CD4-positive, alpha-beta memory T cell (primary cell): ENCODE results near the gene KCNE3. TPM values are rescaled to one million over a fixed set of nuclear protein-coding genes. Genes with fewer than 3 reads are reported as not detected.

Experiments
- CTCF ChIA-PET: fragments of 350-600 bp; sonication (Branson Sonifier 250); formaldehyde crosslinking; loops from one replicate; lab custom pipeline; 2021; ENCODE audit warnings: inconsistent platforms; ENCODE audit not compliant: partially characterized antibody; lab: Charles Lee
- POLR2A ChIA-PET: fragments of 350-600 bp; sonication (Branson Sonifier 250); formaldehyde crosslinking; loops from one replicate; lab custom pipeline; 2021; ENCODE audit not compliant: partially characterized antibody; lab: Charles Lee
- DNase-seq, 5 donors: peaks; one replicate each; pipeline versions ENCODE4 v3.0.0 to v3.0.0-alpha.2; 2020 to 2022; ENCODE audit warnings: mixed read lengths in 1 of 5
- H3K27ac ChIP-seq: one replicate; pipeline ENCODE4 v1.7.0; 2013; ENCODE audit warnings: low read depth, low read length
- H3K27me3 ChIP-seq: 2 replicates; pipeline ENCODE4 v1.7.0; 2013; ENCODE audit warnings: mild to moderate bottlenecking, low read length, moderate library complexity; ENCODE audit not compliant: insufficient read depth
- H3K36me3 ChIP-seq: 2 replicates; pipeline ENCODE4 v1.7.0; 2013; ENCODE audit warnings: mild to moderate bottlenecking, low read length, moderate library complexity; ENCODE audit not compliant: insufficient read depth
- H3K4me1 ChIP-seq: 2 replicates; pipeline ENCODE4 v1.7.0; 2013; ENCODE audit warnings: mild to moderate bottlenecking, low read length, moderate library complexity; ENCODE audit not compliant: insufficient read depth
- H3K4me3 ChIP-seq, 2 donors: one replicate each; pipeline ENCODE4 v1.7.0; 2013; ENCODE audit warnings: low read length in 2 of 2, mild to moderate bottlenecking in 1 of 2
- H3K9me3 ChIP-seq, 2 donors: one replicate each; pipeline ENCODE4 v1.7.0; 2013; ENCODE audit warnings: low read length in 2 of 2, control low read depth in 1 of 2; ENCODE audit not compliant: control insufficient read depth in 1 of 2
- H3K27ac Mint-ChIP-seq, 7 donors: one replicate each; pipeline ENCODE4 v1.8.0; 2020 to 2021; ENCODE audit warnings: mixed read lengths in 7 of 7, mild to moderate bottlenecking in 6 of 7, inconsistent platforms in 3 of 7, moderate library complexity in 3 of 7
- H3K27me3 Mint-ChIP-seq, 2 donors: one replicate each; pipeline ENCODE4 v1.8.0; 2020 to 2021; ENCODE audit warnings: mixed read lengths in 2 of 2
- H3K36me3 Mint-ChIP-seq, 2 donors: one replicate each; pipeline ENCODE4 v1.8.0; 2020 to 2021; ENCODE audit warnings: mixed read lengths in 2 of 2, inconsistent platforms in 1 of 2, mild to moderate bottlenecking in 1 of 2
- H3K4me1 Mint-ChIP-seq, 4 donors: one replicate each; pipeline ENCODE4 v1.8.0; 2020 to 2021; ENCODE audit warnings: mixed read lengths in 4 of 4, mild to moderate bottlenecking in 1 of 4
- H3K4me3 Mint-ChIP-seq, 8 donors: one replicate each; pipeline ENCODE4 v1.8.0; 2020 to 2021; ENCODE audit warnings: mixed read lengths in 8 of 8, mild to moderate bottlenecking in 7 of 8, moderate library complexity in 6 of 8, inconsistent platforms in 3 of 8
- H3K9me3 Mint-ChIP-seq, 8 donors: one replicate each; pipeline ENCODE4 v1.8.0; 2020 to 2021; ENCODE audit warnings: mixed read lengths in 8 of 8, mild to moderate bottlenecking in 5 of 8, inconsistent platforms in 3 of 8, moderate library complexity in 1 of 8
- intact Hi-C: fragments of 100-400 bp; cut with micrococcal nuclease; formaldehyde crosslinking; loops from one replicate; pipeline ENCODE4 v1.15.1; 2023
- polyA plus RNA-seq, 2 donors: library from polyadenylated mRNA; unstranded; fragments of 300-500 nt; fragmentation: Illumina TruSeq; gene quantifications; one replicate each; pipeline ENCODE4 v1.2.3, GENCODE V29; 2021
- total RNA-seq, 2 experiments: library from RNA; stranded (reverse); gene quantifications; one replicate each; pipeline ENCODE4 v1.2.3, GENCODE V29; 2021

Gene KCNE3, protein sequence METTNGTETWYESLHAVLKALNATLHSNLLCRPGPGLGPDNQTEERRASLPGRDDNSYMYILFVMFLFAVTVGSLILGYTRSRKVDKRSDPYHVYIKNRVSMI
- total RNA-seq (under 1 TPM in 1 of 2 experiments, not detected in 1; 0.28 TPM), polyA plus RNA-seq (not detected)

GRCh38 chr11:74466916-74467885 lies at the start of gene KCNE3:
KCNE3 (minus strand) TSS chr11:74467549; CDS start chr11:74457563, 9,986 bp downstream.
- Mint-ChIP-seq H3K27me3 (peaks cover 36 to 42% of the 10 kb centered on the region in 2 donors), H3K27ac (peak within 1 kb of the TSS in 1 of 7 donors; percentile 35), H3K9me3 (no peaks in the 10 kb centered on the region), H3K4me3 (peak within 1 kb of the TSS in 3 of 8 donors; percentile 26 to 47 (median 29)), H3K4me1 (peaks cover 0 to 8% (median 3%) of the 10 kb centered on the region in 4 donors), H3K36me3 (no peaks in the 10 kb centered on the region)
- Histone ChIP-seq H3K4me1 (no peaks in the 10 kb centered on the region), H3K27me3 (no peaks in the 10 kb centered on the region), H3K9me3 (no peaks in the 10 kb centered on the region), H3K27ac (no peak within 1 kb of the TSS), H3K36me3 (no peaks in the 10 kb centered on the region), H3K4me3 (no peak within 1 kb of the TSS)
- ChIA-PET POLR2A (no interaction called here), CTCF (interaction anchor here (1.5 kb wide), 1 partner anchor 14 kb away, joined by 5 read pairs; no protein-coding TSS in a partner anchor)
- intact Hi-C loops, result no loop called here
- DNase-seq, result no peak

GRCh38 chr11:74507582-74507981 lies 40.2 kb upstream of the KCNE3 start:
- Histone ChIP-seq H3K4me3 (no peak overlapping the region), H3K36me3 (no peaks in the 10 kb centered on the region), H3K27me3 (no peaks in the 10 kb centered on the region), H3K4me1 (no peaks in the 10 kb centered on the region), H3K9me3 (no peaks in the 10 kb centered on the region), H3K27ac (no peak overlapping the region)
- ChIA-PET CTCF (no interaction called here), POLR2A (interaction anchor here (1.0 kb wide), 1 partner anchor 14 kb away, joined by 6 read pairs; the partner anchor contains the start of gene LIPT2)
- H3K27ac Mint-ChIP-seq, result no peak overlapping the region
- intact Hi-C loops, result no loop called here
- H3K4me1 Mint-ChIP-seq, result no peaks in the 10 kb centered on the region
- peaks cover 0 to 13% (median 6%) of the 10 kb centered on the region in 8 donors for H3K9me3 Mint-ChIP-seq
- H3K4me3 Mint-ChIP-seq, result no peak overlapping the region
- H3K36me3 Mint-ChIP-seq, result no peaks in the 10 kb centered on the region
- DNase-seq, result no peak
- peaks cover 5 to 7% of the 10 kb centered on the region in 2 donors for H3K27me3 Mint-ChIP-seq

GRCh38 chr11:74506823-74507222 lies 39.5 kb upstream of the KCNE3 start:
- intact Hi-C loops, result no loop called here
- POLR2A ChIA-PET, result no interaction called here
- CTCF ChIA-PET, result no interaction called here
- Mint-ChIP-seq H3K9me3 (peaks cover 0 to 14% (median 9%) of the 10 kb centered on the region in 8 donors), H3K4me3 (no peak overlapping the region), H3K27ac (no peak overlapping the region), H3K27me3 (peaks cover 3 to 7% of the 10 kb centered on the region in 2 donors), H3K4me1 (peaks cover 0 to under 1% (median 0%) of the 10 kb centered on the region in 4 donors), H3K36me3 (peaks cover 0 to under 1% of the 10 kb centered on the region in 2 donors)
- H3K4me1 ChIP-seq, result no peaks in the 10 kb centered on the region
- no peaks in the 10 kb centered on the region for H3K9me3 ChIP-seq
- no peak overlapping the region for H3K4me3 ChIP-seq
- no peaks in the 10 kb centered on the region for H3K36me3 ChIP-seq
- no peaks in the 10 kb centered on the region for H3K27me3 ChIP-seq
- no peak for DNase-seq
- no peak overlapping the region for H3K27ac ChIP-seq

DNA sequence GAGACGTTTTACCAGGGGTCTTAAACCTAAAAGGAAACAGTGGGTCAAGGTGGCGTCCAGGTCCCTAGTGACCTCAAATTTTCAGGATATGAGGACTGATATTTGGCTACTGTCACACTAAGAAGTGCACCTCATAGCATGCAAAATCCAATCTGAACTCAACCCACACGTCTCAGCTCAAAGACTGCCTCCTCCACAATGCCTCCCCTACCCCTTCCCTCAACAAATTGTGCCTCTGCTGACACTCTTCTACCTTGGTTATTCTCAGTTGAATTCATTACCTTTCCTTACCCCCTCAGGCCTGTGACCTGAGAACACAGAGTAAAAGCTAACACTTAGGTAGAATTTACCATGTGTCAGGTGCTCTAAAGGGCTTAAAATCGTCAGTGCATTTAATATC lies 38.6 kb upstream of the KCNE3 start:
- POLR2A ChIA-PET, result interaction anchor here (1.2 kb wide), 1 partner anchor 12 kb away, joined by 4 read pairs; the partner anchor contains the start of gene LIPT2
- H3K9me3 Mint-ChIP-seq, result peaks cover 0 to 16% (median 9%) of the 10 kb centered on the region in 8 donors

GRCh38 chr11:74504100-74504691 lies 36.8 kb upstream of the KCNE3 start:
- Histone ChIP-seq H3K4me3 (no peak overlapping the region), H3K27me3 (no peaks in the 10 kb centered on the region), H3K4me1 (no peaks in the 10 kb centered on the region), H3K27ac (no peak overlapping the region), H3K9me3 (no peaks in the 10 kb centered on the region), H3K36me3 (no peaks in the 10 kb centered on the region)
- H3K36me3 Mint-ChIP-seq, result peaks cover 0 to 3% of the 10 kb centered on the region in 2 donors
- CTCF ChIA-PET, result no interaction called here
- no peak overlapping the region for H3K4me3 Mint-ChIP-seq
- no peak overlapping the region for H3K27ac Mint-ChIP-seq
- peaks cover 0 to 1% (median 0%) of the 10 kb centered on the region in 4 donors for H3K4me1 Mint-ChIP-seq
- intact Hi-C loops, result no loop called here
- peaks cover 0 to 6% of the 10 kb centered on the region in 2 donors for H3K27me3 Mint-ChIP-seq
- POLR2A ChIA-PET, result interaction anchor here (0.6 kb wide), 2 partner anchors 11 to 127 kb away, joined by 3 to 4 read pairs; partner anchors contain the start of gene LIPT2
- peaks cover 0 to 16% (median 9%) of the 10 kb centered on the region in 8 donors for H3K9me3 Mint-ChIP-seq
- no peak for DNase-seq

More for the DNA sequence above, 38.6 kb upstream of the KCNE3 start:
- peaks cover 0 to 1% (median 0%) of the 10 kb centered on the region in 4 donors for H3K4me1 Mint-ChIP-seq
- CTCF ChIA-PET, result no interaction called here
- Histone ChIP-seq H3K27ac (no peak overlapping the region), H3K9me3 (no peaks in the 10 kb centered on the region), H3K27me3 (no peaks in the 10 kb centered on the region), H3K4me3 (no peak overlapping the region), H3K4me1 (no peaks in the 10 kb centered on the region), H3K36me3 (no peaks in the 10 kb centered on the region)
- peaks cover 0 to 10% of the 10 kb centered on the region in 2 donors for H3K27me3 Mint-ChIP-seq
- DNase-seq, result no peak
- no peak overlapping the region for H3K4me3 Mint-ChIP-seq
- no peak overlapping the region for H3K27ac Mint-ChIP-seq
- intact Hi-C loops, result no loop called here
- H3K36me3 Mint-ChIP-seq, result peaks cover 0 to 3% of the 10 kb centered on the region in 2 donors

GRCh38 chr11:74494916-74495315 lies 27.6 kb upstream of the KCNE3 start:
- Mint-ChIP-seq H3K27ac (peak overlapping the region in 3 of 7 donors; percentile 12 to 58 (median 57)), H3K9me3 (no peaks in the 10 kb centered on the region), H3K4me3 (peak overlapping the region in 1 of 8 donors; percentile 32), H3K27me3 (no peaks in the 10 kb centered on the region), H3K4me1 (peaks cover 9 to 32% (median 20%) of the 10 kb centered on the region in 4 donors), H3K36me3 (peaks cover 2 to 13% of the 10 kb centered on the region in 2 donors)
- DNase-seq, result no peak
- ChIA-PET CTCF (interaction anchor here (0.7 to 1.2 kb wide), 2 partner anchors 32 to 245 kb away, joined by 4 to 5 read pairs; no protein-coding TSS in a partner anchor), POLR2A (interaction anchor here (2.4 kb wide), 2 partner anchors 97 to 98 kb away, joined by 40 to 48 read pairs; partner anchors contain the start of genes PGM2L1 and POLD3)
- H3K4me3 ChIP-seq, result no peak overlapping the region
- H3K27ac ChIP-seq, result no peak overlapping the region
- H3K36me3 ChIP-seq, result no peaks in the 10 kb centered on the region
- H3K27me3 ChIP-seq, result no peaks in the 10 kb centered on the region
- peaks cover 12% of the 10 kb centered on the region for H3K4me1 ChIP-seq
- H3K9me3 ChIP-seq, result no peaks in the 10 kb centered on the region
- intact Hi-C loops, result loop anchor here (5.0 kb wide), 3 partner anchors 618 to 1703 kb away; partner anchors contain the start of genes COA4, FCHSD2, PAAF1 and STARD10
